Stimulated activated naive CD8-positive, alpha-beta T cell treated with anti-CD3 and anti-CD28 coated beads, Interleukin-15, Interleukin-2, amounts not matched to agents 100 U/mL and 50 U/mL, for 24 hours (primary cell): ENCODE measurements around the gene HARS1.
"Not testable (repeated sequence)": the region's sequence is repeated elsewhere in the genome, so short reads cannot be mapped to it uniquely, and the experiment has no call there.

ENCODE experiments used
- ATAC-seq: fragments of 150-1000 bp; cut with Tn5 transposase; one replicate; pipeline ENCODE4 v1.10.0; 2021
- DNase-seq: peaks from one replicate; pipeline ENCODE4 v3.0.0; 2021

HARS1 gene

GRCh38 chr5:140633501-140633900, 57.7 kb downstream of the HARS1 start:
- no peak for ATAC-seq
- DNase-seq: no peak

GRCh38 chr5:140633021-140633471, 58.1 kb downstream of the HARS1 start, which contains the start of gene CD14:
Gene CD14, minus strand, starts transcription at chr5:140633175. Its CDS starts 104 bp downstream, at chr5:140633071.
- DNase-seq (peak; percentile 39), ATAC-seq (peak; percentile 14)

GRCh38 chr5:140632366-140633020, 58.7 kb downstream of the HARS1 start:
- DNase-seq: peak; percentile 53
- ATAC-seq: peak; percentile 75

GRCh38 chr5:140631831-140632365, 59.3 kb downstream of the HARS1 start:
- DNase-seq: no peak

GRCh38 chr5:140631036-140631417, 60.1 kb downstream of the HARS1 start:
- DNase-seq (no peak), ATAC-seq (no peak)

More at GRCh38 chr5:140631831-140632365, 59.3 kb downstream of the HARS1 start:
- peak; percentile 28 for ATAC-seq

- DNase-seq (no peak), ATAC-seq (no peak)
Observed at GRCh38 chr5:140630292-140631035, 60.7 kb downstream of the HARS1 start.

- DNase-seq: no peak
- no peak for ATAC-seq
Observed at GRCh38 chr5:140628711-140629110, 62.5 kb downstream of the HARS1 start.

- ATAC-seq: no peak
Observed at GRCh38 chr5:140627972-140628371, 63.2 kb downstream of the HARS1 start.

GRCh38 chr5:140624886-140625285, 66.3 kb downstream of the HARS1 start:
- ATAC-seq, DNase-seq: not testable (repeated sequence)

More at GRCh38 chr5:140627972-140628371, 63.2 kb downstream of the HARS1 start:
- DNase-seq: no peak
